Stimulated activated CD8-positive, alpha-beta memory T cell treated with anti-CD3 and anti-CD28 coated beads, Interleukin-15, amount 100 ng/mL, for 24 hours (primary cell): ENCODE measurements around the gene RAB3B.
"Not testable (repeated sequence)": the region's sequence is repeated elsewhere in the genome, so short reads cannot be mapped to it uniquely, and the experiment has no call there.

Experiments
- DNase-seq: peaks from one replicate; pipeline ENCODE4 v3.0.0-alpha.2; 2020; ENCODE audit warnings: low read depth

Gene RAB3B

GRCh38 chr1:51919684-51920083 lies 70.8 kb downstream of the RAB3B start:
- no peak for DNase-seq

DNA sequence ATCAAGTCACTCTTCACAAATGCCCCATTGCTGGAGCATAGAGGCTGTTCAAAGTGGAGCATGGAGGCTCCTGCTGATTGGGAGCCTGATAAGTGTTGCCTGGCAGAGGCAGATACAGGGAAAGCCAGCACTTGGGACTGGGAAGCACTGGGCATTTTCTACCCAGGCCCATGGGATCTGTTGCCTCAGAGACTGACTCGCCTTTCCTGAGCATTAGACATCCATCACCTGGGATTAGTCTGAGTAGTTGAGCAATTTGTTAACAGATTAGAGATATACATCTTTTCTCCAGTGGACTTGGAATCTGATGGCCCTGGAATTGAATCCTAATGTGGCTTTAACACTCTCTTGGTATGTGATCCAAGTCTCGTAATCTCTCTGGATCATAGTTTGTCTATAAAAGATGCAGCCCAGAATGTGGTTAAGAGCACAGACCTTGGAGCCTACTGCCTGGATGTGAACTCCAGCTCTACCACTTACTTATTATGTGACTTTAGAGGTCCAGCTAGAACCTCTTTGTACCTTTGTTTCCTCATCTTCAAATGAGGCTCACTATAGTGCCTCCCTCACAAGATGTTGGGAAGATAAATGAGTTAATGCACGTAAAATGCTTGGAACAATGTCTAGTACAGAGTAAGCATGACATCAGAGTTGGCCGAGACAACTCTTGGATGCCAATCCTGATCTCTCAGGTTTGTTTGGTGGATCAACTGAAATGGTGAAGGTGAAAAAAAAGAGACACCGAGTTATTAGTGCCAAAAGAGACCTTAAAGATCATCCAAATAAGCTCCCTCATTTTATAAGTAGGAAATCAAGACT lies 73.7 kb downstream of the RAB3B start:
- DNase-seq = no peak

GRCh38 chr1:51915951-51916350 lies 74.5 kb downstream of the RAB3B start:
- no peak for DNase-seq

DNA sequence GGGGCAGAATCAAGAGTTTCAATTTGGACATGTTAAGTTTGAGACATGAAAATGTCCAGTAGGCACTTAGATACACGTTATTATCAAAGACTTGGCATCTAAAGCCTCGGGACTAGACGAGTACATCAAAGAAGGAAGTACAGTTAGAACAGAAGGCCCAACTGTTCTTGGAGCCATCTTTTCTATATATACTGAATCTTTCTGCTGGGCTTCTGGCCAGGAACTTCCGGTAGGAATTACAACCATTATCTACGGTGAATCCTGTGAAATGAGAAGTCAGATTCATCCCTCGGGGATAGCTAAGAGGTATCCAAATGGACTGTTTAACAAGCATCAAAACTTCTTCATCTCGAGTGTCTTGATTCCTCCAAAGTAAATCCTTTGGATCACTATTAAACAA lies 77.6 kb downstream of the RAB3B start:
- DNase-seq = no peak

GRCh38 chr1:51910221-51911000 lies 80.1 kb downstream of the RAB3B start:
- DNase-seq = no peak

- DNase-seq = no peak
Observed at GRCh38 chr1:51908499-51908898, 82.0 kb downstream of the RAB3B start.

GRCh38 chr1:51907079-51907702 lies 83.3 kb downstream of the RAB3B start:
- no peak for DNase-seq

- DNase-seq = no peak
Observed at GRCh38 chr1:51906306-51907078, 84.0 kb downstream of the RAB3B start.

- no peak for DNase-seq
Observed at GRCh38 chr1:51902456-51902855, 88.0 kb downstream of the RAB3B start.

DNA sequence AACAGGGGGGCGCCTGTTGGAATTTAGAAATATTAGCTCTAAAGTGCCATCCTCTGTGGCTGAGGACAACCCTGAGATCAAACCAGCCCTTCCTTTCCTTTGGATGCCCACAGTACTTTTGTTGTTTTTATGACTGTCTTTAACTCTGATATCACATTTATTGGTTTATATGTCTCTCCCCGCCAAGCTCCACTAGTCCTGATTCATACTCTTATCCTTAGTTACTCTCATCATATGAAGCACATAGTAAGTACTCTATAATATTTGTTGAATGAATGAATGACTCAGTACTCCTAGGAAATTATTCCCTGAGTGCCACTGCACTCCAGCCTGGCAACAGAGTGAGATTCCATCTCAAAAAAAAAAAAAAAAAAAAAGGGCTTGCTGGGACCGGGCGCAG lies 89.3 kb downstream of the RAB3B start:
- no peak for DNase-seq

GRCh38 chr1:51899022-51899421 lies 91.5 kb downstream of the RAB3B start:
- no peak for DNase-seq

- DNase-seq = no peak
Observed at GRCh38 chr1:51898090-51898734, 92.3 kb downstream of the RAB3B start.

DNA sequence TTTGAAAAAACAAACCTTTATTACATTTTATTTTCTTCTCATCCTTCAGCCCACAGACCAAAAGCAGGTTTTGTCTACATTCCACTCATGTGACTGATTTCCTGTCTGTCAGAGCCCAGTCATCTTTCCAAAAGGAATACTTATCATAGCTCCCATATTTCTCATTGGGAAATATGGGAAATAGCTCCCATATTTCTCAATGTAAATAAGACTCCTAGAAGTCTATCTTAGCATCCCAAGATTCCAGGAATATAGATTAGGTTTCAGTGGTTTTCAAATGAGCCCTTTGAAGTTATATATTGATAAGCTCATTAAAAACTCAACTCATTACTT lies 92.8 kb downstream of the RAB3B start:
- DNase-seq = no peak

DNA sequence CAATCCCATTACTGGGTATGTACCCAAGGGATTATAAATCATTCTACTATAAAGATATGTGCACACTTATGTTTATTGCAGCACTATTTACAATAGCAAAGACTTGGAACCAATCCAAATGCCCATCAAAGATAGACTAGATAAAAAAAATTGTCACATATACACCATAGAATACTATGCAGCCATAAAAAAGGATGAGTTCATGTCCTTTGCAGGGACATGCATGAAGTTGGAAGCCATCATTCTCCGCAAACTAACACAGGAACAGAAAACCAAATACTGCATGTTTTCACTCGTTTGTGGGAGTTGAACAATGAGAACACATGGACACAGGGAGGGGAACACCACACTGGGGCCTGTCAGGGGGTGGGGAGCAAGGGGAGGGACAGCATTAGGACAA lies 95.8 kb downstream of the RAB3B start:
- not testable (repeated sequence) for DNase-seq

GRCh38 chr1:51878616-51879336 lies 111.7 kb downstream of the RAB3B start, which contains the start of gene NRDC:
Gene NRDC (minus strand): TSS chr1:51878727. CDS start chr1:51878615, 112 bp downstream.
- DNase-seq = peak; percentile 93

DNA sequence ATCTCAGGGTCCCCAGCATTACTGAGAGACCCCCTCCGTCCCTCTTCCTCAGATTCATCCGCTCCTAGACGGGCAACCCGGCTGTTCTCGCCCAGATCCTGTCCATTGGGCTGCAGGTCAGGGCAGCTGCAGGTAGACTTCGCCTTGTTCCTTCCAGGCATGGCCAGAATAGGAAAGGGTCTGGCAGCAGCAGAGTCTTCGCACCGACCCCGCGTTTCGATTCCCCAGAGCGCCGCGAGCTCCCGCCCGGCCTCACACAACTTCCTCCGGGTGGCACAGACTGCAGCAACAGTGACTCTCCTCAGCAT lies 112.2 kb downstream of the RAB3B start:
- peak; percentile 1 for DNase-seq

DNA sequence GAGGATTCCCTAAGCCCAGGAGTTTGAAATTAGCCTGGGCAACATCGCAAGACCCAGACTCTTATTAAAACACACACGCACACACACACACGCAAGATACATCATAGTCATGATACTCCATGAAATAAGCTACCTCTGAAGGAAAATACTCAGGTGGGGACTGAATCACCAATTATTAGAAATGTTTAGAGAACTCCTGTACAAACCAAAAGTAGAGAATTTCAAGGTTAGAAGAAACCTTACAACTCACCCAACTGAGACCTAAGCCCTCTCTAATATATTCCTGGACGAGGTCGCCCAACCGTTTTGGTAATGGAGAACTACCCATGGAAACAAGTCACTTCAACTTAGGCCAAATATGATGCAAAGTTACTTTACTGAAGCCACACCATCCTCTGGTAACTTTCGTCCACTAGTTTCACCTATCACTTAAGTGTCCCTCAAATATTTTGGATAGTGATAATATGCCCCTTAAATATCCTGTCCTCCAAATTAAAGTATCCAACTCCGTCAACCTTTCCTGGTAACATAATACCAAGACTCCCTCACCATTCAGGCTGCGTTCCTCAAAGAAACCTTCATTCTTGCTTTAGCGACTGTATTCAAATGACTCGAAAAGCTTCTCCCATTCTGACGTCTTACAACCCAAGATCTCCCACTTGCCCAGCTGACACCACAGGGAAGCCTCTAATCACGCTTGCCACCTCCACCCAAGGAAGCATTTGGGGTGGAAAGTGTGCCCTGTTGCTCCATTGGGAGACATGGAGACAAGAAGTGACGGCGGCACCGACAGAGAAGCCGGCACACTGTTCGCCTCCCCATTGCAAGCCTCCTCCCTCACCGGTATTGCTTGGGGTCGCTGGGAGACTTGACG lies 112.8 kb downstream of the RAB3B start:
- no peak for DNase-seq

DNA sequence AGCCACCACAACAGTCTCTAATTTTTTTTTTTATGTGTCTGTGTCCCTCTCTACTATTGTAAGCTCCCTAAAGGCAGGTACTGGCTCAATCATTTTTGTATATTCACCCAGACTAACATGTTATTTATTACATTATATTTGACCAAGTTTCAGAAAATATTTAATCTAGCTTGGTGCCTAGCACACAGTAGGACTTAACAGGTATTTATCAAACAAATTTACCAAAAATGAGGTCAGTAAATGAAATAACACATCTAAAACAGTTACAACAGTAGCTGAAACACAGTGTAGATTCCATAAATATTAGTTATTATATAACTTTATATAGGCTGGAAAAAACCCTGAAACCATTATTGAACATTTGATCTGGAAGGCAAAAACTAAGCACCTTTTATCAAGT lies 114.7 kb downstream of the RAB3B start:
- no peak for DNase-seq

- DNase-seq = no peak
Observed at GRCh38 chr1:51875291-51875772, 115.2 kb downstream of the RAB3B start.

- DNase-seq = not testable (repeated sequence)
Observed at GRCh38 chr1:51873270-51873669, 117.2 kb downstream of the RAB3B start.
